HCT116 (cell line): ENCODE data around the gene GMDS. TPM values are rescaled to one million over a fixed set of nuclear protein-coding genes. Genes with fewer than 3 reads are reported as not detected.

ENCODE experiments used
- ATAC-seq: fragments of 200-7000 bp; cut with Tn5 transposase; 2 replicates; pipeline ENCODE4 v1.9.1; 2020; ENCODE audit warnings: mild to moderate bottlenecking, moderate library complexity
- BruUV-seq: library from RNA; stranded (reverse); fragments of 400-500 nt; replicated peaks from 2 replicates; lab custom pipeline; 2021; lab: Mats Ljungman, UMichigan
- CTCF ChIA-PET: fragments of 300-600 bp; sonication (Branson Sonifier 250); formaldehyde crosslinking; loops from one replicate; lab custom pipeline; 2021; ENCODE audit warnings: antibody characterized with exemption; lab: Charles Lee
- POLR2A ChIA-PET: fragments of 300-600, 350-600 bp; sonication (Branson Sonifier 250); formaldehyde crosslinking; loops from one replicate; lab custom pipeline; 2021; ENCODE audit warnings: antibody characterized with exemption; lab: Charles Lee
- RAD21 ChIA-PET, 2 experiments: fragments of 300-600 bp; sonication (Branson Sonifier 250); formaldehyde crosslinking; loops; one replicate each; lab custom pipeline; 2023; ENCODE audit warnings: low total read pairs in 2 of 2; ENCODE audit not compliant: uncharacterized antibody in 2 of 2, unreplicated experiment in 2 of 2, low non-redundant PET in 1 of 2; lab: Charles Lee
- DNase-seq: peaks from one replicate; pipeline ENCODE4 v3.0.0-alpha.2; 2010; ENCODE audit warnings: low read depth, low spot score
- H2AFZ ChIP-seq: fragments of 200-600 bp; shearing (Covaris generic), sonication (generic); 2 replicates; pipeline ENCODE4 v1.6.1; 2017; ENCODE audit warnings: low read depth, mixed run types, mixed read lengths, antibody characterized with exemption, low read length; ENCODE audit not compliant: poor library complexity, severe bottlenecking
- H3K27ac ChIP-seq: 2 replicates; pipeline ENCODE4 v1.5.1; 2012; ENCODE audit warnings: low read depth, low read length
- H3K27me3 ChIP-seq: fragments of 200-600 bp; sonication (generic); 2 replicates; pipeline ENCODE4 v1.6.1; 2016; ENCODE audit warnings: mixed run types, low read length, mixed read lengths; ENCODE audit not compliant: insufficient read depth
- H3K36me3 ChIP-seq, 2 experiments: fragments of 200-500 bp in 1 of 2; fragments of 200-600 bp in 1 of 2; sonication (Bioruptor generic) in 1 of 2; sonication (generic) in 1 of 2; 2 replicates each; pipeline versions ENCODE4 v1.5.1 to v1.6.1; 2014 to 2016; ENCODE audit warnings: low read length in 2 of 2, inconsistent platforms in 1 of 2, mixed read lengths in 1 of 2, mixed run types in 1 of 2; ENCODE audit not compliant: insufficient read depth in 2 of 2, control insufficient read depth in 1 of 2
- H3K4me1 ChIP-seq, 2 experiments: fragments of 200-600 bp in 1 of 2; sonication (generic) in 1 of 2; 2 replicates each; pipeline versions ENCODE4 v1.5.1 to v1.6.1; 2012 to 2017; ENCODE audit warnings: low read length in 2 of 2, inconsistent platforms in 1 of 2, mild to moderate bottlenecking in 1 of 2, mixed read lengths in 1 of 2, mixed run types in 1 of 2, moderate library complexity in 1 of 2; ENCODE audit not compliant: insufficient read depth in 2 of 2, control insufficient read depth in 1 of 2
- H3K4me2 ChIP-seq: fragments of 200-600 bp; sonication (generic); 2 replicates; pipeline ENCODE4 v1.6.1; 2017; ENCODE audit warnings: mixed run types, low read length, mixed read lengths
- H3K4me3 ChIP-seq, 2 experiments: fragments of 200-600 bp in 1 of 2; sonication (generic) in 1 of 2; replicated peaks in 1 of 2; 2 replicates each; pipeline ENCODE4 v1.5.1; 2011 to 2016; ENCODE audit warnings: low read length in 2 of 2, control low read depth in 1 of 2, low read depth in 1 of 2, mild to moderate bottlenecking in 1 of 2, mixed read lengths in 1 of 2, mixed run types in 1 of 2
- H3K79me2 ChIP-seq: fragments of 200-600 bp; sonication (generic); 2 replicates; pipeline ENCODE4 v1.6.1; 2017; ENCODE audit warnings: mild to moderate bottlenecking, mixed run types, low read length, moderate library complexity, mixed read lengths; ENCODE audit not compliant: insufficient read depth
- H3K9ac ChIP-seq: fragments of 200-600 bp; sonication (generic); 2 replicates; pipeline ENCODE4 v1.6.1; 2016; ENCODE audit warnings: low read length, mixed read lengths
- H3K9me2 ChIP-seq: fragments of 200-600 bp; sonication (generic), shearing (Covaris generic); 2 replicates; pipeline ENCODE4 v1.6.1; 2017; ENCODE audit warnings: mixed run types, mild to moderate bottlenecking, moderate library complexity; ENCODE audit not compliant: insufficient read depth
- H3K9me3 ChIP-seq, 2 experiments: fragments of 200-500 bp in 1 of 2; fragments of 200-600 bp in 1 of 2; sonication (Bioruptor generic) in 1 of 2; sonication (generic) in 1 of 2; 2 replicates each; pipeline ENCODE4 v1.6.1; 2014 to 2017; ENCODE audit warnings: low read length in 2 of 2, mixed read lengths in 2 of 2, inconsistent platforms in 1 of 2, low read depth in 1 of 2, mild to moderate bottlenecking in 1 of 2, mixed run types in 1 of 2, moderate library complexity in 1 of 2; ENCODE audit not compliant: control insufficient read depth in 1 of 2, insufficient read depth in 1 of 2
- H4K20me1 ChIP-seq: fragments of 200-600 bp; sonication (generic), shearing (Covaris generic); 2 replicates; pipeline ENCODE4 v1.6.1; 2017; ENCODE audit warnings: mixed run types, mild to moderate bottlenecking, moderate library complexity; ENCODE audit not compliant: insufficient read depth
- CBX3 ChIP-seq: IDR thresholded peaks from 2 replicates; pipeline ENCODE4 v1.6.1; 2012; ENCODE audit warnings: low read depth
- EGR1 ChIP-seq: IDR thresholded peaks from 2 replicates; pipeline ENCODE4 v1.6.1; 2012; ENCODE audit warnings: low read depth
- ELF1 ChIP-seq: IDR thresholded peaks from 2 replicates; pipeline ENCODE4 v1.6.1; 2012; ENCODE audit warnings: low read depth, borderline replicate concordance
- EZH2 ChIP-seq: fragments of 200-600 bp; sonication (generic); IDR thresholded peaks from 2 replicates; pipeline ENCODE4 v1.6.1; 2017; ENCODE audit warnings: antibody characterized with exemption, mixed run types
- JUND ChIP-seq: IDR thresholded peaks from 2 replicates; pipeline ENCODE4 v1.6.1; 2012
- POLR2A ChIP-seq: IDR thresholded peaks from 2 replicates; pipeline ENCODE4 v1.7.0; 2011; ENCODE audit warnings: borderline replicate concordance; ENCODE audit not compliant: insufficient read depth, insufficient read length; ENCODE audit errors: extremely low read depth
- POLR2AphosphoS5 ChIP-seq: IDR thresholded peaks from 2 replicates; pipeline ENCODE4 v1.6.1; 2011; ENCODE audit warnings: mild to moderate bottlenecking, low read depth, low read length, moderate library complexity
- RAD21 ChIP-seq: IDR thresholded peaks from 2 replicates; pipeline ENCODE4 v1.6.1; 2012; ENCODE audit warnings: low read depth, mild to moderate bottlenecking
- SP1 ChIP-seq: IDR thresholded peaks from 2 replicates; pipeline ENCODE4 v1.6.1; 2012; ENCODE audit warnings: low read depth
- SRF ChIP-seq: IDR thresholded peaks from 2 replicates; pipeline ENCODE4 v1.6.1; 2012; ENCODE audit warnings: low read depth
- YY1 ChIP-seq: IDR thresholded peaks from 2 replicates; pipeline ENCODE4 v1.6.1; 2011; ENCODE audit warnings: low read length, low read depth, moderate library complexity, mild to moderate bottlenecking; ENCODE audit not compliant: insufficient replicate concordance; ENCODE audit errors: extremely low read depth
- ZNF274 ChIP-seq: fragments of 200-500 bp; sonication (Bioruptor generic); IDR thresholded peaks from 2 replicates; pipeline ENCODE4 v1.6.1; 2014; ENCODE audit warnings: mild to moderate bottlenecking, low read depth, low read length, inconsistent platforms
- intact Hi-C: fragments of 100-400 bp; cut with micrococcal nuclease; formaldehyde crosslinking; loops from 2 replicates; pipeline ENCODE4 v1.10.0; 2022
- total RNA-seq: library from RNA; stranded (reverse); gene quantifications from one replicate; pipeline ENCODE4 v1.2.1, GENCODE V29; 2021; ENCODE audit not compliant: unreplicated experiment
- TF ChIP-seq, protein P1 (sequence below): IDR thresholded peaks from 2 replicates; pipeline ENCODE4 v1.6.1; 2012

Gene GMDS
- total RNA-seq, 1 experiment from 2014 or later: 34.4 TPM

DNA sequence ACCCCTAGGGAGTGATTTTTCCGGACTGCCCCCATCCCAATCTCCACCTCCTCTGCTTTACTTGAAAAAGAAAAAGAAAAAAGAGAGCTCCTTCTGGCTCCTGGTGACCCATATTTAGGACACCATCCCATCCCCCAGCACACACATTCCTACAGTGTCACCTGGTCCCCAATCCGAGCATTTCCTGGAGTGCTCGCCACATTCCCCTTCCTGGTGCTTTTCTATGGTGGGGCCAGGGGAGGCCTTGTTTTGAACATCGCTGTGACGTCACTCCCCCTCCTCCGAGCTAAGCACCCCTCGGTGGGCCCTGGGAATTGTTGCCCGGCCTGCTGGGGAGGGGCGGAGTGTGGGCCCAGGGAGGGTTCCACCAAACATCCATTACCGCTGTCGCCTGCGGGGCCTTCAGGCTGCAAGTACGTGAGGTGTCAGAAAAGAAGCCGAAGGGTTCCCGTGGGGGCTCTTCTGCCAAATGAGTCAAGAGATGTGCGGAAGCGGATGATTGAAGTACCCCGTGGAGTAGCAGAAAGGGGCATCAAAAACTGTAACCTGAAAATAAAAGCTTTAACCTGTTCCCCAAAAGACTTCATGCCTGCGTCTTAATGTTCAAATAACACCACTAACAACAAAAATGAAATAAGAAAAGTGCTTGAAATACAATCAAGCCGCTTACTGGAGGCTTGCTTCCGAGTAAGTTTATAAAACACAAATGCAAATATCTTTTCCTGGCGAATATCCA lies 638.5 kb downstream of the GMDS start:
- Histone ChIP-seq H3K4me3 (no peak overlapping the region), H3K27me3 (no peaks in the 10 kb centered on the region), H3K4me1 (peaks cover 0 to 16% of the 10 kb centered on the region in 2 experiments; a peak in 3 of 4 replicates), H3K27ac (no peak overlapping the region), H3K9ac (no peak overlapping the region), H3K9me3 (no peaks in the 10 kb centered on the region), H2AFZ (no peak overlapping the region), H3K36me3 (peaks cover 0 to under 1% of the 10 kb centered on the region in 2 experiments; a peak in 1 of 4 replicates), H3K4me2 (no peak overlapping the region), H3K79me2 (peaks cover 14% of the 10 kb centered on the region), H4K20me1 (no peaks in the 10 kb centered on the region), H3K9me2 (no peaks in the 10 kb centered on the region)
- no peak for ATAC-seq
- ChIA-PET POLR2A (no interaction called here), RAD21 (no interaction called here), CTCF (interaction anchor here (1.4 to 1.8 kb wide), 3 partner anchors 79 to 747 kb away, joined by 5 to 10 read pairs (median 5); no protein-coding TSS in a partner anchor)
- no TSS peak for BruUV-seq
- intact Hi-C loops: loop anchor here (5.0 kb wide), 2 partner anchors 80 to 430 kb away; no protein-coding TSS in a partner anchor
- no peak for DNase-seq
- TF ChIP-seq ELF1 (no peak), SRF (no peak), POLR2AphosphoS5 (no peak), POLR2A (no peak), RAD21 (no peak), JUND (no peak), YY1 (no peak), EZH2 (no peak), EGR1 (no peak), SP1 (no peak), ZNF274 (no peak), CBX3 (no peak)
- TF ChIP-seq, protein P1, sequence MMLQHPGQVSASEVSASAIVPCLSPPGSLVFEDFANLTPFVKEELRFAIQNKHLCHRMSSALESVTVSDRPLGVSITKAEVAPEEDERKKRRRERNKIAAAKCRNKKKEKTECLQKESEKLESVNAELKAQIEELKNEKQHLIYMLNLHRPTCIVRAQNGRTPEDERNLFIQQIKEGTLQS: no peak
